Choroid plexus epithelial cell (primary cell): ENCODE results near the gene JMJD8.
"Not testable (repeated sequence)": the region's sequence is repeated elsewhere in the genome, so short reads cannot be mapped to it uniquely, and the experiment has no call there.

ENCODE experiments used
- DNase-seq: peaks from one replicate; pipeline ENCODE4 v3.0.0-alpha.2; 2010; ENCODE audit warnings: low read depth
- H3K4me3 ChIP-seq: 2 replicates; pipeline ENCODE4 v1.5.1; 2011; ENCODE audit warnings: low read depth, mild to moderate bottlenecking, control low read depth, low read length, moderate library complexity
- TF ChIP-seq, protein P1 (sequence below): conservative IDR thresholded peaks from 2 replicates; pipeline ENCODE4 v1.5.1; 2011; ENCODE audit warnings: low read depth, mild to moderate bottlenecking, control low read depth, inconsistent platforms, low read length, moderate library complexity

JMJD8 gene

DNA sequence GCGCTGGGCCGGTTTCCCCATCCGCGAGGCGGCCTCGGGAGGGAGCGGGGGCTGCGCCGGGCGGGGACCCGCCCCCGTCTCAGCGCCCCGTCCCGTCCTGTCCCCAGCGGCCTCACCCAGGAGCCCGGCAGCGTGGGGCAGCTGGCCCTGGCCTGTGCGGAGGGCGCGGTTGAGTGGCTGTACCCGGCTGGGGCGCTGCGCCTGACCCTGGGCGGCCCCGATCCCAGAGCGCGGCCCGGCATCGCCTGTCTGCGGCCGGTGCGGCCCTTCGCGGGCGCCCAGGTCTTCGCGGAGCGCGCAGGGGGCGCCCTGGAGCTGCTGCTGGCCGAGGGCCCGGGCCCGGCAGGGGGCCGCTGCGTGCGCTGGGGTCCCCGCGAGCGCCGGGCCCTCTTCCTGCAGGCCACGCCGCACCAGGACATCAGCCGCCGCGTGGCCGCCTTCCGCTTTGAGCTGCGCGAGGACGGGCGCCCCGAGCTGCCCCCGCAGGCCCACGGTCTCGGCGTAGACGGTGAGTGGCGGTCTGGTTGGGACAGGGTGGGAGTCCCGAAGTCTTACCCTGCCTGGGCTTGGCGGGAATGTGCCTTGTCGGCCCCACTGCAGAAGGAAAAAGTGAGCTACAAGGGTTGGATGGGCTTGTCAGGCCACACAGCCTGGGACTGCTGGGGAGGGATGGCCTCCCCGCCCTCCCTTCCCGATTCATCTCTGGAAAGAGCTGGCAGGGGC, 31.5 kb upstream of the JMJD8 start:
- peak overlapping the region; percentile 63 for H3K4me3 ChIP-seq
- TF ChIP-seq, protein P1, sequence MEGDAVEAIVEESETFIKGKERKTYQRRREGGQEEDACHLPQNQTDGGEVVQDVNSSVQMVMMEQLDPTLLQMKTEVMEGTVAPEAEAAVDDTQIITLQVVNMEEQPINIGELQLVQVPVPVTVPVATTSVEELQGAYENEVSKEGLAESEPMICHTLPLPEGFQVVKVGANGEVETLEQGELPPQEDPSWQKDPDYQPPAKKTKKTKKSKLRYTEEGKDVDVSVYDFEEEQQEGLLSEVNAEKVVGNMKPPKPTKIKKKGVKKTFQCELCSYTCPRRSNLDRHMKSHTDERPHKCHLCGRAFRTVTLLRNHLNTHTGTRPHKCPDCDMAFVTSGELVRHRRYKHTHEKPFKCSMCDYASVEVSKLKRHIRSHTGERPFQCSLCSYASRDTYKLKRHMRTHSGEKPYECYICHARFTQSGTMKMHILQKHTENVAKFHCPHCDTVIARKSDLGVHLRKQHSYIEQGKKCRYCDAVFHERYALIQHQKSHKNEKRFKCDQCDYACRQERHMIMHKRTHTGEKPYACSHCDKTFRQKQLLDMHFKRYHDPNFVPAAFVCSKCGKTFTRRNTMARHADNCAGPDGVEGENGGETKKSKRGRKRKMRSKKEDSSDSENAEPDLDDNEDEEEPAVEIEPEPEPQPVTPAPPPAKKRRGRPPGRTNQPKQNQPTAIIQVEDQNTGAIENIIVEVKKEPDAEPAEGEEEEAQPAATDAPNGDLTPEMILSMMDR: no peak
- DNase-seq: peak; percentile 39

DNA sequence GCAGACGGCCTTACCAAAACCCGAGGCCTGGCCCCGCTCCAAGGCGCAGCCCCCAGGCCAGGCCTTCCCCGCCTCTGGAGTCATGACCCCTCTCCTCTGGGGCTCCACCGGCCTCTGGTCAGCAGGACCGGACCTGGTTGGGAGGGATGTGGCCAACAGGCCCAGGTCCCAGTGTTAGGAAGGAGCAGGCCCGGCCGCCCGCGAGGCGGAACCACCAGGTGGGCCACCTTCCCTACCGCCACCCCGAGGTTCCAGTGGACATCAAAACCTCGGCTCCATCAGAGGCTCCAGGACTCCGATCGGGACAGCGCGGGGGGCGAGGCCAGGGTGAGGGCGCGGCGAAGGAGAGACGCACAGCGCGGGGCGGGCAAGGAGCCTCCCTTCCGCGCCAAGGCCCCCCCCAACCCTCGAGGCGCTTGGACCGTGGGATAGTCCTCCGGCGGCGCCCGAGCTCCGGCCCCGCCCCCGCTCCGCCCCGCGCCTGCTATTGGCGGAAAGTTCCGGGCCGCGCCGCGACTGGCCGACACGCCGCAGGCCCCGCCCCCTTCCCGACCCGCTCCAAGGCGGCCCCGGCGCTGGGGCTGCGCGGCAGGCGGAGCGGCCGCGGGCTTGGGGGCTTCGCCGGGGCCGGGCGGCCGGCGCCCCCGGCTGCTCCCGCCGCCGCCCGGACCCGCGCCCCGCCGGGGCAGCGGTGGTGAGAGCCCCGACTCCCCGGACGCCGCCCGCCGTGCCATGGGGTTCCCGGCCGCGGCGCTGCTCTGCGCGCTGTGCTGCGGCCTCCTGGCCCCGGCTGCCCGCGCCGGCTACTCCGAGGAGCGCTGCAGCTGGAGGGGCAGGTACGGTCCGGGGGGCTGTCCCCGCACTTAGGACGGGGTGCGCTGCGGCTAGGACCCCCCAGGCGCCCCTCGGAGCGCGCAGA, 30.7 kb upstream of the JMJD8 start, which contains the start of gene METRN:
METRN (plus strand) TSS at position 561 of the 919 bp plus-strand sequence; CDS start at position 733, 172 bp downstream.
- TF ChIP-seq, protein P1: no peak
- peak; percentile 88 for DNase-seq
- H3K4me3 ChIP-seq: peak within 1 kb of the TSS; percentile 63

DNA sequence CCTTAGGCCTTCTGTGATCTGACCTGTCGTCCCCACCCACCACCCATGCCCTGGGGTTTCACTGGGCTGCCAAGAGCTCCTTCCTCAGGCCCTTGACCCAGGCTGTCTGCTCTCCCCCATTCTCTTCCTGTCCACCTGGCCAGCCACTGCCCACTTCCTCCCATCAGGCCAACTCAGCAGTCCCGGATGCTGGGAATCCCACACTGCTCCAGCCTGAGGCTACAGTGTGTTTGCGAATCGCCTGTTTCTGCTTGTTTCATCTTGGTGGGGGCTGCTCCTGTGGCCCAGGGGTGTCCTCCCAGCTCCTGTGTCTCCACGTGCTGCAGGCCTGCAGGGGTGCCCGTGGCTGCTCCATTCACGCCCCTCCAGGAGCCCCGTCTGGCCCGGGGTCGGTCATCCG, 29.9 kb upstream of the JMJD8 start:
- no peak overlapping the region for H3K4me3 ChIP-seq
- TF ChIP-seq, protein P1: no peak
- peak; percentile 18 for DNase-seq

DNA sequence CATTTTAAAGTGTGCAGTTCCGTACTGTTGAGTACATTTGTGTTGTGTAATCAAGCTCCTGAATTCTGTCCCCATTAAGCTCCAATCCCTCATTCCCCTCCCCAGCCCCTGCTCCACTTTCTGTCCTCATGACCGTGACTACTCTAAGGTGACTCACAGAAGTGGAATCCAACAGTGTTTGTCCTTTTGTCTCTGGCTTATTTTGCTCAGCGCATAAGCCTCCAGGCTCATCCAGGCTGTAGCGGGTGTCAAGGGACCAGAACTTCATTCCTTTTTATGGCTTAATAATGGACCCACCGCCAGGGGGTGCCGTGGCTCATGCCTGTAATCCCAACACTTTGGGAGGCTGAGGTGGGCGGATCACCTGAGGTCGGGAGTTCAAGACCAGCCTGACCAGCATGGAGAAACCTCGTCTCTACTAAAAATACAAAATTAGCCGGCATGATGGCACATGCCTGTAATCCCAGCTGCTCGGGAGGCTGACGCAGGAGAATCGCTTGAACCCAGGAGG, 28.7 kb upstream of the JMJD8 start:
- TF ChIP-seq, protein P1: peak; percentile 56
- DNase-seq: peak; percentile 93
- not testable (repeated sequence) for H3K4me3 ChIP-seq

DNA sequence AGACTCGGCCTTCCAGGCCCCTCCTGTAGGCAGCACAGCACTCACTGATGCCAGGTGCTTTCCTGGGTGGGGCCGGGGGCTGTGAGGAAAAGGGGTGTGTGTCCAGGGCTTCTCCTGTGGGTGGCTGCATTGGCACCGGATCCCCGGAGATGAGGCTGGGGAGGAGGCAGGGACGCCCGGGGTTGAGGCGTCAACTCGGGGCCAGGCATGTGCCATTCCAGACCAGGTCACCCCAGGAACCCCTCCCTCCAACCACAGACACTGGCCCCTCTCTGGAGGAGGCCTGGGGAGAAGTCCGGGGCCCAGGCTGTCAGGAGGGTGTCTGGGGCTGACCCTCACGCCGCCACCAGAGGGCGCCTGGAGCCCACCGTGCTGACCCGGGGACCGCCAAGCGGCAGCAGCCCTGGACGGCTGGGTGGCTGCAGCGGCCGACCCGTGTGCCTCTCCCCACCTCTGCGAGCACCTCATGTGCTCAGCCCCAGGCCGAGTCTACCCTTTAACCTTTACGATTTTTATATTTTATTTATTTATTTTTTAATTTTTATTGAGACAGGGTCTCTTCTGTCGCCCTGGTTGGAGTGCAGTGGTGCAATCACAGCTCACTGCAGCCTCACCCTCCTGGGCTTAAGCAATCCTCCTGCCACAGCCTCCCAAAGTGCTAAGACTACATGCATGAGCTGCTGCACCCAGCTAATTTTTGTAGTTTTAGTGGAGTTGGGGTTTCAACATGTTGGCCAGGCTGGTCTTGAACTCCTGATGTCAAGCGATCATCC, 27.6 kb upstream of the JMJD8 start:
- peak; percentile 69 for DNase-seq
- TF ChIP-seq, protein P1: peak; percentile 78
- no peak overlapping the region for H3K4me3 ChIP-seq

DNA sequence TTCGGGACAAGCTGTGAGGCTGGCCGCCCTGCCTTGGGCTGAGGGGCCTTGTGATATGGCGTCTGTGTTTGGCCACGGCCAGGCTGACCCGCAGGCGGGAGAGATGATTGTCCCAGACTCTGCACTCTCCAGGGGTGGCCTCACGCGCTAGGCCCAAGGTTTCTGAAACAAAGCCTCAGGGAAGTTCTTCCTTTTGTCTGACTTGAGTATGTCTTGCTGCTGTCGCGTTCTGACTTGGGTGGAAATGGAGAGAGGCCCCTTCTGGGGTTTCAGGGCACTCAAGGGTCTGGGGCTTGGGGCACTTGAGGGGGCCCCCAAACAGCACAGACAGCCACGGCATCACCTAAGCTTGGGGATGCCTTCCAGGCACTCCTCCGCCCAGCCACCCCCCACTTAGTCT, 26.9 kb upstream of the JMJD8 start:
- TF ChIP-seq, protein P1: no peak
- no peak for DNase-seq
- H3K4me3 ChIP-seq: no peak overlapping the region
